Astrocyte of the hippocampus (primary cell): Measurements from ENCODE around the gene GJD3.

ENCODE experiments used
- DNase-seq: peaks from one replicate; pipeline ENCODE4 v3.0.0; 2011; ENCODE audit warnings: low read depth, low spot score

Gene GJD3

DNA sequence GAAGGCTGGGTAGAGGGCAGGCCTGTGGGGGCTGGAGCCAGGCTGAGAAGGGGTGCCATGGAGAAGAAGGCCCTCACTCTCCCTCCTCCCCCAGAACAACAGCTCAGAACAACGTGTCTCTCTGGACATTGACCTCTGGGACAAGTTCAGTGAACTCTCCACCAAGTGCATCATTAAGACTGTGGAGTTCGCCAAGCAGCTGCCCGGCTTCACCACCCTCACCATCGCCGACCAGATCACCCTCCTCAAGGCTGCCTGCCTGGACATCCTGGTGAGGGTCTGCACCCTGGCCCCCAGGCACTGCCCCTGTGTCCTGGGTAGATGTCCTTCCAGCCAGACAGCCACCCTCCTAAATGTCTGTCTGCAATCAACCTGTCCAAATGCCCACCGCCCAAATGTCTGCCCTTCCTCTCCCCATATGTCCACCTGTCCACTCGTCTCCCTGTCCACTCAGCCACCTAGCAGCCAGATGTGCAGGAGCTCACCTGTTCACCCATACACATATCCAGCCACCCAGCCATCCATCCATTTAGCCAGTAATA, 12.2 kb downstream of the GJD3 start:
- no peak for DNase-seq

DNA sequence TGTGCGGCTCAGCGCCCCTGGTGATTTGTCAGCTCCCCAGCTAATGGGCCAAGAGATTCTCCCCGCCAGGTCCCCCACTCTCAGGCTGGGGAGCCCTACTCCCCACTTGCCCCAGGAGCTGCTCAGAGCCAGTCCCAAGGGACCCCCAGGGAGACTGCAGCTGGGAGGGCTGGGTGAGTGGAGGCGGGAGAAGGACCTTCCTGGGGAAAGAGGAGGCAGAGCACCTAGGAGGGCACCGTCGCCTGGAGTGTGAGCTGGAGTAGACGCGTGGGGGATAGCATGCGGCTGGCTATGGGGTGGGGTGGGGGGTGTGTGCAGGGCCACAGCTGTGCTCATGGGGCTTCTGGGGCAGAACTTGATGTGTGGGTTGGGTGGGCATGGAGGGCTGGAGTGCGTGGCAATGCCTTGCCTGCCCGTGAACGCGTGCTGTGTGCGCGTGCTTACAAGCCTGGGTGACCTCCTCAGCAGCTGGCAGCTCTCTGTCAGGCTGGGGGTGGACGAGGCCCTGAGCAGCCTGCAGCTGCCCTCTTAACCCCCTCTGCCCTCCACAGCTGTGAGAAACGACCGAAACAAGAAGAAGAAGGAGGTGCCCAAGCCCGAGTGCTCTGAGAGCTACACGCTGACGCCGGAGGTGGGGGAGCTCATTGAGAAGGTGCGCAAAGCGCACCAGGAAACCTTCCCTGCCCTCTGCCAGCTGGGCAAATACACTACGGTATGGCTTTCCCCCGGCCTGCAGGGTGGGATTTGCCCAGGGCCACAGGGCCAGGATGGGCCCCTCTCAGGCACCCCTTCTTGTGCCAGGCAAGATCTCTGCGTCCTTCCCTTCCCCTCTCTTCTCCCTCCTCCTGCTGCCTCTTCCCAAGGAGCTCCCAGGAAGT, 12.9 kb downstream of the GJD3 start:
- DNase-seq, result no peak

- DNase-seq, result peak; percentile 13
Observed at GRCh38 chr17:40350689-40351358, 13.7 kb downstream of the GJD3 start.

DNA sequence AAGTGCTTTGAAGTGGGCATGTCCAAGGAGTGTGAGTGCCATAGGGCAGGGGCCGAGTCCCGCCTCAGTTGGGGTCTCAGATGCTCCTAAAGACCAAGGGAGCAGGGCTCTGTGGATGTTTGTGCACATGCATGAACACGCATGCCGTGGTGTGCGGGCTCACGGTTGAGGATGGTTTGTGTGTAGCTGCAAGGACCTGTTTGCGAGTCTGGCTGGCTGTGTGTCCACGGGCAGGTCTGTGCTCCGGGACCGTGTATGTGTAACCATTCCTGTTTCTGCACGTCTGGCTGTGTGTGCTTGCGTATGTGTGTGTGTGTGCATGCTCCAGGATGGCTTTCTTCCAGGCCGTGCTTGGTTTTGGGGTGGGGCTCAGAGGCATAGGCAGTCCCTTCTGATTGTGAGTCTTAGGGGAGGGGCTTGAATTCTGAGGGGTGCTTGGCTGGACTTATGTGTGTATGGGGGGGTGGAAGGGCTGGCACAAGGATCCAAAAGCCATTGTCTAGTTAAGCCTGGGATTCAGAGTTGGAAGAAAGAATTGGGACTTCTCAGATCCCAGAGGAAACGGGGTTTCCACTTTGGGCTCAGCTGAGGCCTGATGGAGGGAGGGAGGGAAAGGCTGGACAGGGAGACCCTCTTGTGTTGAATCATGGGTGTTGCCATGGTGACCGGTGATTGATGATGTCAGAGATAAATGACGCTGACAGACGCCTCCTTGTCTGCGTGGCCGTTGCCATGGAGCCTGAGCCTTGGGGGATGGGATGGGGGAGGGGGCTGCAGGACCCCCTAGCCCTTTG, 14.4 kb downstream of the GJD3 start:
- peak; percentile 70 for DNase-seq

DNA sequence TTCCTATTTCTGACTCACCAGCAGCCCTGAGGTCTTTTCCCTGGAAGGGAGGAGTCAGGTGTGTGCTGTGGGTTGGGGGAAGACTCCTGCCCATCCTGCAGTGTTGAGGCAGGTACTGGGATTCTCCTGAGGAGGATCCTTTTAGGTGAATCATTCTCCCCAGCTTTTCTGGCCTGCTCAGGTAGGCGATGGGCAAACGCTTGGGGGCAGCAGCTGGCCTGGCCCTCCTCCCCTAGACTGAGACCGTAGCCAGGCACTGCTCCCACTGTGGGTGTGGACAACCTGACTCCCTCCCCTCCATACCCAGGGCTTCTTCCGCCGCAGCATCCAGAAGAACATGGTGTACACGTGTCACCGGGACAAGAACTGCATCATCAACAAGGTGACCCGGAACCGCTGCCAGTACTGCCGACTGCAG, 15.1 kb downstream of the GJD3 start:
- DNase-seq, result peak; percentile 14

GRCh38 chr17:40348562-40349476, 15.7 kb downstream of the GJD3 start:
- DNase-seq, result peak; percentile 73

GRCh38 chr17:40348136-40348504, 16.4 kb downstream of the GJD3 start:
- no peak for DNase-seq

DNA sequence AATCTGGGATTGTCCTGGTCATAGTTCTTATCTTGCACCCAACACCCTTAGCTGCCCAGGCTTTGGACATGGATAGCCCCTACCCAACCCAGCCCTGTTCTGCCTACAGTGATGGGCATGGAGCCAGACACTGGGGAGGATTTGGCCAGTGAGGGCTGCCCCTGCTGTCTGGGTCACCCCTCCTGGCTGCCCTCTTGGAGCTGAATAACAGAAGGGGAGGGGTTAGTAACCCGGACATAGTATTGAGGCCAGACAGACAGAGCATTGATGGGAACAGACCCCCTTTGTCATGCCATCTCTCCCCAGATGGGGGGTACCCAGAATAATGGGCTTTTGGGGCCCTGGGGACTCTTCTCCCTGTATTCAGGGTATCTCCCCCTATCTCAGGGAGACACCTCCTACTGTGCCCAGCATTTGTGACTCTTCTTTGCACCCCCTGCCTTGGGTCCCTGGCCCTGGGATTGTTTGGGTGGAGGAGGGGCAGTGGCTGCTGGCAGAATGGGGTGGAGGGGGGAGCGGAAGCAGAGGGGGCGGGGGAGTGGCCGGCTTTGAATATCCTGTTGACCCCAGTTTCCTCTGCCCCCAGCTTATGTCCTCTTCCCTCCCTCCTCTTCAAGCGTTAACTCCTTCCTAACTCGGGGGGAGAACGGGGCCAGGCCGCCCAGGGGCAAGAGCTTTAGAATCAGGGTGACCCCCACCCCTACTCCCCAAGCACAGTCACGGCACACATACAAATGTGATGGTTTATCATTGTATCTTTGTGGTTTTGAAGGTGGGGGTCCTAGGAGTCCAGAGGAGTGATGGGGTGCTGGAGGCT, 17.0 kb downstream of the GJD3 start:
- DNase-seq, result no peak

DNA sequence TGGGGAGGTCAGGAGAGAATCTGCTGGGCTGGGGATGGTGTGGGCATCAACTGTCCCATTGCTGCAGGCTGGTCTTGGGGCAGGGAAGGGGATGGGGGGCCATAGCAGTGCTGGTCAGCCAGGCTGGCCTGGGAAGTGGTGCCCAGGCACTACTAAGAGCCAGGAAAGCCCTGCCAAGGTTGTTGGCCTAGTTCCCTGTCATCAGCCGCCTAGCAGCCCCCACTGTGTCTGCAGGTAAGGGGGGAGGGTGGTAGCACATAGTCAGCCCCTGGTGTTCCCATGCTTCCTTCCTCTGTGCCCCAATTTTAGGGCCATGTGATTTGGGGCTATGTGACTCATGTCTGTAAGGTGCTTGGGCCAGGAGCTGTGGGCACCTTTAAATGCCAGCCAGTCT, 17.8 kb downstream of the GJD3 start:
- no peak for DNase-seq

- DNase-seq, result peak; percentile 26
Observed at GRCh38 chr17:40345994-40346764, 18.4 kb downstream of the GJD3 start.

GRCh38 chr17:40345161-40345993, 19.2 kb downstream of the GJD3 start:
- peak; percentile 85 for DNase-seq

DNA sequence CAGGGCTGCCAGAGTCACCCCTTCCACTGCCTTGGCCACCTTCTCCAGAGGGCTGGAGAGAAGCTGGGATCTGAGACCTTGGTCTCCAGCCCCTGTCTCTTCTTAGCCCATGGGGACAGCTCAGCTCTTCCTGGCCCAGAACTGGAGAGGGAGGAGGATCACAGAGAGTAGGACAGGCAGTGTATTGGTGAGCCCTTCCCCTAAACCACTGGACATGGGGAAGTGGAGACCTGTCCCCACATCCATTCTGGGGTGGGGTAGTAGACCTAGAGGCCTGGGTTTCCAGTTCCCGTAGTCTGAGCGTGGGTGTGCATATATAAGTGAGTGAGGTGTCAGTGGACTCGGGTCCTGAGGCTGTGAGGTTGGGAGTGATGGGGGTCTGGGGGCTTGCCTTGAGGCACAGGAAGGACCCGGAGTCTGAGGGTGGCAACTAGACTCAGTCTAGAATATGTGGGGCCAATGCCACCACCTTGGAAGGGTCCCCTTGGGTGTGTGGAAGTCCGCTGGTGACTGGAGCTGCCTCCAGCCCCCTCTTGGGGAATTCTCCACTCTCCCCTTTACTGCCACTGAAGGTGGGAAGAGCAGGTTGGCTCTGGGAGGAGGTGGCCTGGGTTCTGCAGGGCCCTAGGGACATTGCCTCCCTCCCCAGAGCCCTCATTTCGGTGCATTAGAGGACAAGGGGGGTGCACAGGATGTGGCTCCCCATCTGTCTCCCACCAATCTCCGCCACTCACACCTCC, 19.9 kb downstream of the GJD3 start:
- peak; percentile 19 for DNase-seq

GRCh38 chr17:40343219-40344119, 21.1 kb downstream of the GJD3 start:
- DNase-seq, result peak; percentile 37

- DNase-seq, result peak; percentile 47
Observed at GRCh38 chr17:40342504-40343218, 21.9 kb downstream of the GJD3 start.

- DNase-seq, result peak; percentile 92
Observed at GRCh38 chr17:40341808-40342503, 22.6 kb downstream of the GJD3 start.
